GM23338 (cell line): Measurements from ENCODE around the gene P2RY6. TPM values are rescaled to one million over a fixed set of nuclear protein-coding genes. Genes with fewer than 3 reads are reported as not detected.

ENCODE experiments used
- ATAC-seq: fragments of 200-7000 bp; cut with Tn5 transposase; 3 replicates; pipeline ENCODE4 v1.9.1; 2020
- DNase-seq: peaks from one replicate; pipeline ENCODE4 v3.0.0-alpha.2; 2015; ENCODE audit warnings: low spot score
- H2AFZ ChIP-seq: fragments of 200-600 bp; sonication (generic); 2 replicates; pipeline ENCODE4 v1.8.0; 2016; ENCODE audit warnings: antibody characterized with exemption, mild to moderate bottlenecking, moderate library complexity
- H3F3A ChIP-seq: fragments of 200-600 bp; sonication (generic); replicated peaks from 2 replicates; pipeline ENCODE4 v1.8.0; 2017; ENCODE audit warnings: antibody characterized with exemption, mixed run types, low read depth
- H3K27ac ChIP-seq: fragments of 200-600 bp; sonication (generic); 2 replicates; pipeline ENCODE4 v1.6.1; 2016; ENCODE audit warnings: low read depth
- H3K27me3 ChIP-seq: fragments of 200-600 bp; sonication (generic); 2 replicates; pipeline ENCODE4 v1.8.0; 2016; ENCODE audit warnings: mild to moderate bottlenecking, mixed run types, moderate library complexity; ENCODE audit not compliant: insufficient read depth
- H3K36me3 ChIP-seq: fragments of 200-600 bp; sonication (generic); 2 replicates; pipeline ENCODE4 v1.8.0; 2016; ENCODE audit warnings: mild to moderate bottlenecking; ENCODE audit not compliant: insufficient read depth
- H3K4me1 ChIP-seq: fragments of 200-600 bp; sonication (generic); 2 replicates; pipeline ENCODE4 v1.8.0; 2016; ENCODE audit warnings: mild to moderate bottlenecking, moderate library complexity; ENCODE audit not compliant: insufficient read depth
- H3K4me2 ChIP-seq: fragments of 200-600 bp; sonication (generic); 2 replicates; pipeline ENCODE4 v1.7.1; 2017; ENCODE audit warnings: mixed run types
- H3K4me3 ChIP-seq: fragments of 200-600 bp; sonication (generic); 2 replicates; pipeline ENCODE4 v1.6.1; 2016; ENCODE audit warnings: mixed run types
- H3K79me2 ChIP-seq: fragments of 200-600 bp; sonication (generic); replicated peaks from 2 replicates; pipeline ENCODE4 v1.8.0; 2017; ENCODE audit warnings: mild to moderate bottlenecking; ENCODE audit not compliant: insufficient read depth
- H3K9me2 ChIP-seq: fragments of 200-600 bp; sonication (generic); 2 replicates; pipeline ENCODE4 v1.8.0; 2017; ENCODE audit not compliant: insufficient read depth
- H4K20me1 ChIP-seq: fragments of 200-600 bp; sonication (generic); replicated peaks from 2 replicates; pipeline ENCODE4 v1.8.0; 2017; ENCODE audit warnings: mild to moderate bottlenecking; ENCODE audit not compliant: insufficient read depth
- H3K27ac Mint-ChIP-seq: 2 replicates; pipeline ENCODE4 v1.8.0; 2020; ENCODE audit warnings: inconsistent platforms, mild to moderate bottlenecking, moderate library complexity, mixed read lengths
- H3K27me3 Mint-ChIP-seq: 3 replicates; pipeline ENCODE4 v1.8.0; 2022; ENCODE audit warnings: low read depth, mild to moderate bottlenecking, moderate library complexity, mixed read lengths, inconsistent platforms; ENCODE audit not compliant: insufficient read depth, poor library complexity
- H3K36me3 Mint-ChIP-seq: 3 replicates; pipeline ENCODE4 v1.8.0; 2021; ENCODE audit warnings: low read depth, mild to moderate bottlenecking, inconsistent platforms, moderate library complexity, mixed read lengths
- H3K4me1 Mint-ChIP-seq: 3 replicates; pipeline ENCODE4 v1.8.0; 2020; ENCODE audit warnings: mild to moderate bottlenecking, inconsistent platforms, mixed read lengths
- H3K4me3 Mint-ChIP-seq: 3 replicates; pipeline ENCODE4 v1.8.0; 2021; ENCODE audit warnings: moderate library complexity, mild to moderate bottlenecking, inconsistent platforms, mixed read lengths
- H3K9me3 Mint-ChIP-seq: 3 replicates; pipeline ENCODE4 v1.8.0; 2020; ENCODE audit warnings: moderate library complexity, mild to moderate bottlenecking, inconsistent platforms, mixed read lengths
- CREB1 ChIP-seq: fragments of 250-450 bp; sonication (Bioruptor Pico); IDR thresholded peaks from 2 replicates; pipeline ENCODE4 v1.5.0; 2020; ENCODE audit warnings: low read depth, mild to moderate bottlenecking, moderate library complexity
- CTCF ChIP-seq, 2 experiments: fragments of 200-600 bp in 1 of 2; sonication (generic) in 1 of 2; conservative IDR thresholded peaks; 2 replicates each; pipeline versions ENCODE4 v1.5.1 to v1.6.1; 2016 to 2017; ENCODE audit warnings: antibody characterized with exemption in 2 of 2, low read depth in 2 of 2, mild to moderate bottlenecking in 2 of 2, moderate library complexity in 1 of 2
- ETS1 ChIP-seq: IDR thresholded peaks from 2 replicates; pipeline ENCODE4 v1.6.1; 2016; ENCODE audit warnings: antibody characterized with exemption
- EZH2 ChIP-seq: fragments of 200-600 bp; sonication (generic); IDR thresholded peaks from one replicate; pipeline ENCODE4 v1.8.0; 2017; ENCODE audit warnings: antibody characterized with exemption, mild to moderate bottlenecking, low read depth; ENCODE audit not compliant: unreplicated experiment
- EZH2phosphoT487 ChIP-seq: fragments of 200-600 bp; sonication (generic); IDR thresholded peaks from one replicate; pipeline ENCODE4 v1.8.1; 2018; ENCODE audit warnings: antibody characterized with exemption; ENCODE audit not compliant: unreplicated experiment
- JUNB ChIP-seq: IDR thresholded peaks from one replicate; pipeline ENCODE4 v1.6.1; 2016; ENCODE audit warnings: antibody characterized with exemption; ENCODE audit not compliant: unreplicated experiment
- NANOG ChIP-seq: IDR thresholded peaks from 2 replicates; pipeline ENCODE4 v1.6.1; 2016; ENCODE audit warnings: antibody characterized with exemption, borderline replicate concordance
- POLR2AphosphoS5 ChIP-seq: IDR thresholded peaks from 2 replicates; pipeline ENCODE4 v1.6.1; 2016; ENCODE audit warnings: antibody characterized with exemption, low read depth
- REST ChIP-seq: IDR thresholded peaks from one replicate; pipeline ENCODE4 v1.6.1; 2018; ENCODE audit warnings: antibody characterized with exemption; ENCODE audit not compliant: unreplicated experiment
- STAT1 ChIP-seq: IDR thresholded peaks from one replicate; pipeline ENCODE4 v1.6.1; 2016; ENCODE audit warnings: antibody characterized with exemption; ENCODE audit not compliant: unreplicated experiment
- ZNF114 ChIP-seq: fragments of 250-450 bp; sonication (Bioruptor Pico); IDR thresholded peaks from 2 replicates; pipeline ENCODE4 v1.5.0; 2020; ENCODE audit warnings: mild to moderate bottlenecking, moderate library complexity
- ZNF331 ChIP-seq: fragments of 250-450 bp; sonication (Bioruptor Pico); IDR thresholded peaks from 2 replicates; pipeline ENCODE4 v1.5.0; 2020; ENCODE audit warnings: low read depth, mild to moderate bottlenecking, moderate library complexity
- ZNF462 ChIP-seq: fragments of 250-450 bp; sonication (Bioruptor Pico); IDR thresholded peaks from 2 replicates; pipeline ENCODE4 v1.5.0; 2020; ENCODE audit warnings: mild to moderate bottlenecking, moderate library complexity
- polyA plus RNA-seq: library from polyadenylated mRNA; unstranded; fragments of >200 nt; fragmentation: Nextera tagmentation; extraction: Ambion mirVana; gene quantifications from 2 replicates; pipeline ENCODE4 v1.2.1, GENCODE V29; 2016
- total RNA-seq: library from RNA; depleted of rRNA; stranded (reverse); fragments of >200 nt; shearing (Covaris generic); gene quantifications from 2 replicates; pipeline ENCODE4 v1.2.3, GENCODE V29; 2014

Gene P2RY6
- total and polyA plus RNA-seq, 2 experiments from 2014 or later = not detected

GRCh38 chr11:73265853-73266645, 6.1 kb upstream of the P2RY6 start:
- Mint-ChIP-seq H3K36me3 (no peaks in the 10 kb centered on the region), H3K9me3 (no peaks in the 10 kb centered on the region), H3K4me1 (peaks cover 29% of the 10 kb centered on the region), H3K27ac (no peak overlapping the region), H3K27me3 (peaks cover 13% of the 10 kb centered on the region), H3K4me3 (no peak overlapping the region)
- Histone ChIP-seq H3F3A (no peaks in the 10 kb centered on the region), H4K20me1 (no peaks in the 10 kb centered on the region), H3K79me2 (no peaks in the 10 kb centered on the region), H3K4me1 (peaks cover 3% of the 10 kb centered on the region; the same call in 1 of the 2 replicates), H3K27me3 (peaks cover 24% of the 10 kb centered on the region), H2AFZ (no peak overlapping the region), H3K4me3 (no peak overlapping the region), H3K27ac (no peak overlapping the region), H3K9me2 (no peaks in the 10 kb centered on the region), H3K4me2 (no peak overlapping the region), H3K36me3 (no peaks in the 10 kb centered on the region)
- TF ChIP-seq ETS1 (no peak), CREB1 (CRISPR knock-in tag) (no peak), ZNF331 (CRISPR knock-in tag) (no peak), REST (no peak), CTCF (conservative IDR thresholded peaks at IDR 0.05; ENCODE audit: low read depth in 2 of 2) (no peak), ZNF114 (no peak), JUNB (no peak), EZH2 (no peak), NANOG (no peak), STAT1 (no peak), ZNF462 (CRISPR knock-in tag) (no peak), POLR2AphosphoS5 (no peak), EZH2phosphoT487 (no peak)
- DNase-seq (no peak), ATAC-seq (no peak)
